ENCODE data around the gene CCL1. TPM values are rescaled to one million over a fixed set of nuclear protein-coding genes. Genes with fewer than 3 reads are reported as not detected.

The CCL1 gene
- total RNA-seq, 1 experiment from 2014 or later: not detected

- peaks cover 91% of the 10 kb centered on the region for H3K27me3 Mint-ChIP-seq (ENCODE audit: unreplicated experiment)
- no peaks in the 10 kb centered on the region for H3K4me1 Mint-ChIP-seq (ENCODE audit: low read depth, unreplicated experiment)
- BruUV-seq (replicated peaks): no TSS peak
- no peak for TF ChIP-seq CTCF (IDR thresholded peaks at IDR 0.05; ENCODE audit: unreplicated experiment)
- no peak overlapping the region for H3K4me3 Mint-ChIP-seq (ENCODE audit: low read depth, unreplicated experiment)
- H3K9me3 Mint-ChIP-seq (ENCODE audit: low read depth, unreplicated experiment): no peaks in the 10 kb centered on the region
- no peak for DNase-seq
- H3K27ac Mint-ChIP-seq (ENCODE audit: unreplicated experiment): no peak overlapping the region
- no peaks in the 10 kb centered on the region for H3K36me3 Mint-ChIP-seq (ENCODE audit: insufficient read depth, unreplicated experiment)
- CTCF ChIA-PET: interaction anchor here (0.7 to 0.8 kb wide), 2 partner anchors 9 to 689 kb away, joined by 3 to 11 read pairs; no protein-coding TSS in a partner anchor
- intact Hi-C loops (cut with micrococcal nuclease; ENCODE audit: unreplicated experiment): no loop called here
Observed at GRCh38 chr17:34408439-34408838, 45.4 kb upstream of the CCL1 start.

DNA sequence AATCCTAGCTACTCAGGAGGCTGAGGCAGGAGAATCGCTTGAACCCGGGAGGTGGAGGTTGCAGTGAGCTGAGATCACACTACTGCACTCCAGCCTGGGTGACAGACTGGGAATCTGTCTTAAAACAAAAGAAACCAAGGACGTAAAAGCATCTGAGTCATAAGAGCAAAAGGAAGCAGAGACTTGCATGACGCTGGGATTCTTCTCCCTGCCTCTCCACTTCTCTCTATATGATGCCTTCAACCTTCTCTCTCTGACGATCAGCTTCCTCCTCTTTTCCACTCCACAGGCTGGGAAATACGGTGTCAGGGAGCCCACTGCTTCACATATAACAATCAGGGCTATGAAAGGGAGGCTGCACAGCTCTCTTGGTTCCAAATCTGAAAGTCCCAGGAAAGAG lies 43.2 kb upstream of the CCL1 start:
- intact Hi-C loops (cut with micrococcal nuclease; ENCODE audit: unreplicated experiment): no loop called here
- DNase-seq: no peak
- no peaks in the 10 kb centered on the region for H3K4me1 Mint-ChIP-seq (ENCODE audit: low read depth, unreplicated experiment)
- no peak overlapping the region for H3K4me3 Mint-ChIP-seq (ENCODE audit: low read depth, unreplicated experiment)
- CTCF ChIA-PET: no interaction called here
- no peaks in the 10 kb centered on the region for H3K36me3 Mint-ChIP-seq (ENCODE audit: insufficient read depth, unreplicated experiment)
- TF ChIP-seq CTCF (IDR thresholded peaks at IDR 0.05; ENCODE audit: unreplicated experiment): no peak
- H3K27ac Mint-ChIP-seq (ENCODE audit: unreplicated experiment): no peak overlapping the region
- BruUV-seq (replicated peaks): no TSS peak
- peaks cover 76% of the 10 kb centered on the region for H3K27me3 Mint-ChIP-seq (ENCODE audit: unreplicated experiment)
- no peaks in the 10 kb centered on the region for H3K9me3 Mint-ChIP-seq (ENCODE audit: low read depth, unreplicated experiment)

GRCh38 chr17:34403006-34403405 lies 40.0 kb upstream of the CCL1 start:
- intact Hi-C loops (cut with micrococcal nuclease; ENCODE audit: unreplicated experiment): no loop called here
- no peaks in the 10 kb centered on the region for H3K9me3 Mint-ChIP-seq (ENCODE audit: low read depth, unreplicated experiment)
- BruUV-seq (replicated peaks): no TSS peak
- CTCF ChIA-PET: no interaction called here
- no peaks in the 10 kb centered on the region for H3K4me1 Mint-ChIP-seq (ENCODE audit: low read depth, unreplicated experiment)
- H3K36me3 Mint-ChIP-seq (ENCODE audit: insufficient read depth, unreplicated experiment): no peaks in the 10 kb centered on the region
- no peak overlapping the region for H3K4me3 Mint-ChIP-seq (ENCODE audit: low read depth, unreplicated experiment)
- no peak for DNase-seq
- H3K27ac Mint-ChIP-seq (ENCODE audit: unreplicated experiment): no peak overlapping the region
- no peak for TF ChIP-seq CTCF (IDR thresholded peaks at IDR 0.05; ENCODE audit: unreplicated experiment)
- H3K27me3 Mint-ChIP-seq (ENCODE audit: unreplicated experiment): peaks cover 76% of the 10 kb centered on the region

DNA sequence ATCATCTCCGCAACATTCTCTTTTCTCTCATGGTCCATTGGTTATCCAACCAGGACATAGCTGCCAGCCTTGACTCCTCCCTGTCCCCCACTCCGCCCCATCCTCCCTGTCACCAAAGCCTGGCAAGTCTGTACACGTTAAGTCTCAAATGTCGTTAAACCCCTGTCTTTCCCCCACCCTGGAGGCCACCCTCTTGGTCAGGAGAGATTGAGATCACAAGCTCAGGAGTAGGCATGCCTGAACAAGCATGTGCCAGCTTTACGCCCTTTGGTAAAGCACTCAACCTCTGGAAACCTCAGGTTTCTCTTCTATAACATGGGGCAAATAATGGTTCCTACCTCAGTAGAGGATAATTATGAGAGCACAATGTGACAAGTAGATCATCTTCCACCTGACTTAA lies 38.1 kb upstream of the CCL1 start:
- CTCF ChIA-PET: no interaction called here
- no peak overlapping the region for H3K27ac Mint-ChIP-seq (ENCODE audit: unreplicated experiment)
- H3K36me3 Mint-ChIP-seq (ENCODE audit: insufficient read depth, unreplicated experiment): no peaks in the 10 kb centered on the region
- no peak overlapping the region for H3K4me3 Mint-ChIP-seq (ENCODE audit: low read depth, unreplicated experiment)
- intact Hi-C loops (cut with micrococcal nuclease; ENCODE audit: unreplicated experiment): no loop called here
- H3K4me1 Mint-ChIP-seq (ENCODE audit: low read depth, unreplicated experiment): no peaks in the 10 kb centered on the region
- no peak for TF ChIP-seq CTCF (IDR thresholded peaks at IDR 0.05; ENCODE audit: unreplicated experiment)
- peaks cover 78% of the 10 kb centered on the region for H3K27me3 Mint-ChIP-seq (ENCODE audit: unreplicated experiment)
- no peak for DNase-seq
- no TSS peak for BruUV-seq (replicated peaks)
- no peaks in the 10 kb centered on the region for H3K9me3 Mint-ChIP-seq (ENCODE audit: low read depth, unreplicated experiment)

Data from Calu3 (cell line).